Embryonic facial prominence (tissue), 1 donor: ENCODE results near the gene ZBTB5.
"Not testable (repeated sequence)": the region's sequence is repeated elsewhere in the genome, so short reads cannot be mapped to it uniquely, and the experiment has no call there.

Experiments used
- DNase-seq: peaks from one replicate; pipeline ENCODE4 v3.0.0-alpha.2; 2016; ENCODE audit errors: extremely low spot score

ZBTB5 gene

GRCh38 chr9:37405764-37406380, 59.4 kb downstream of the ZBTB5 start:
- DNase-seq: no peak

- no peak for DNase-seq
Measured at GRCh38 chr9:37405350-37405749, 59.9 kb downstream of the ZBTB5 start.

GRCh38 chr9:37404590-37404989, 60.7 kb downstream of the ZBTB5 start:
- DNase-seq: no peak

- no peak for DNase-seq
Measured at GRCh38 chr9:37399336-37399735, 65.9 kb downstream of the ZBTB5 start.

GRCh38 chr9:37398464-37399025, 66.7 kb downstream of the ZBTB5 start:
- no peak for DNase-seq

GRCh38 chr9:37397948-37398347, 67.3 kb downstream of the ZBTB5 start:
- not testable (repeated sequence) for DNase-seq

- DNase-seq: no peak
Measured at GRCh38 chr9:37395663-37396062, 69.6 kb downstream of the ZBTB5 start.

GRCh38 chr9:37395229-37395628, 70.0 kb downstream of the ZBTB5 start:
- DNase-seq: no peak

GRCh38 chr9:37392272-37392671, 73.0 kb downstream of the ZBTB5 start:
- DNase-seq: no peak

- DNase-seq: no peak
Measured at GRCh38 chr9:37390759-37391158, 74.5 kb downstream of the ZBTB5 start.
